HG03520 (cell line): Measurements from ENCODE around the gene UCK2.
A peak's percentile ranks its signal among the peaks of the same experiment; 100 is the strongest.
"Not testable (repeated sequence)": the region's sequence is repeated elsewhere in the genome, so short reads cannot be mapped to it uniquely, and the experiment has no call there.

Source experiments
- ATAC-seq: cut with Tn5 transposase; IDR thresholded peaks from one replicate; pipeline ENCODE4 v1.9.1; 2021; ENCODE audit warnings: mild to moderate bottlenecking, moderate library complexity; ENCODE audit not compliant: unreplicated experiment

Gene UCK2

GRCh38 chr1:165827268-165828102 is at the start of gene UCK2:
Gene UCK2 (plus strand): TSS chr1:165827614. CDS start chr1:165827834, 220 bp downstream.
- peak; percentile 59 for ATAC-seq

GRCh38 chr1:165778197-165778596 is 49.2 kb upstream of the UCK2 start:
- not testable (repeated sequence) for ATAC-seq

GRCh38 chr1:165783519-165783918 is 43.9 kb upstream of the UCK2 start:
- ATAC-seq, result not testable (repeated sequence)

GRCh38 chr1:165787741-165788140 is 39.7 kb upstream of the UCK2 start:
- ATAC-seq, result no peak

- ATAC-seq, result no peak
These were observed 33.5 kb upstream of the UCK2 start for GRCh38 chr1:165793951-165794350.

GRCh38 chr1:165795894-165796293 is 31.5 kb upstream of the UCK2 start:
- no peak for ATAC-seq

GRCh38 chr1:165799387-165799786 is 28.0 kb upstream of the UCK2 start:
- no peak for ATAC-seq

GRCh38 chr1:165804513-165804912 is 22.9 kb upstream of the UCK2 start:
- not testable (repeated sequence) for ATAC-seq

GRCh38 chr1:165807613-165808012 is 19.8 kb upstream of the UCK2 start:
- ATAC-seq, result no peak

- ATAC-seq, result no peak
These were observed 11.7 kb upstream of the UCK2 start for GRCh38 chr1:165815725-165816124.

- no peak for ATAC-seq
These were observed 11.3 kb upstream of the UCK2 start for GRCh38 chr1:165816157-165816556.

GRCh38 chr1:165816826-165817497 is 10.5 kb upstream of the UCK2 start:
- no peak for ATAC-seq

GRCh38 chr1:165823552-165824268 is 3.7 kb upstream of the UCK2 start:
- no peak for ATAC-seq

- ATAC-seq, result no peak
These were observed 3.2 kb upstream of the UCK2 start for GRCh38 chr1:165824269-165824643.

GRCh38 chr1:165826565-165827267 is 698 bp upstream of the UCK2 start:
- ATAC-seq, result no peak

GRCh38 chr1:165828103-165828668 is 772 bp downstream of the UCK2 start:
- ATAC-seq, result peak; percentile 31

- ATAC-seq, result no peak
These were observed 1.4 kb downstream of the UCK2 start for GRCh38 chr1:165828669-165829329.

- ATAC-seq, result no peak
These were observed 2.5 kb downstream of the UCK2 start for GRCh38 chr1:165829888-165830287.

- ATAC-seq, result no peak
These were observed 3.7 kb downstream of the UCK2 start for GRCh38 chr1:165831146-165831545.

GRCh38 chr1:165832902-165833301 is 5.5 kb downstream of the UCK2 start:
- ATAC-seq, result no peak
